ENCODE results near the gene PHACTR1.
A peak's percentile ranks its signal among the peaks of the same experiment; 100 is the strongest.

Gene PHACTR1

DNA sequence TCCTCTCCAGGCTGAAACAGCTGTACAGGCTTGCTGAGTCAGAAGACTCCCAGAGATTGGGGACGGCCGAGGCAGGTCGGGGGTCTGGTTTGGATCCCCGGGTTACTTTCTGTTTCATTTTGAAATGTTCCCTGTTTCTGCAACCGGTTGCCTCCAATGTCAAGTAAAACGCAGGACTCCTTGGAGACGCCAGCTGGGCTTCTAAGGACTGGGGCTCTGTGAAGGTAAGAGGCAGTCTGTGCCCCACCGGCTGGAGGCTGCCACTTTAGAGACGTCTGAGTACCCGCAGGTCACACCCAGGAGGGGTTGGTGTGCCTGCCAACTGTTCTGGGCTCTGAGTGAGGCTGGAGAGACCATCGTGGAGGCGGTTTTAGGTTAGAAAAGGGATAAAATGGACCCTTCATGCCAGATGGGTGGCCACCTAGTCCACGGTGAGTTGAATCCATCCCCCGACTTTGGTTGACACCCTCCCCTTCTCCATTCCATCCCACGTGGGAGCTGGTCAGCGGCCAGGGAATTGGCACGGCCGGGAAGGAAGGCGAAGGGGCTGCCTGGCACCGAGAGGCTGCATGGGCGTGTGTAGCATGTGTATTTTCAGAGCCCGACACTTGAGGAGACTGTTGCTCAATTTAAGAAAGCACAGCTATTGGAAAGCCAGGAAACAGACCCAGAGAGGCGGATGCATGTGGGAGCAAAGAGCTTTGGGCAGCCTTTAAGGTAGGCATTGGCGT lies 240.9 kb downstream of the PHACTR1 start:
- DNase-seq = peak; percentile 16

DNA sequence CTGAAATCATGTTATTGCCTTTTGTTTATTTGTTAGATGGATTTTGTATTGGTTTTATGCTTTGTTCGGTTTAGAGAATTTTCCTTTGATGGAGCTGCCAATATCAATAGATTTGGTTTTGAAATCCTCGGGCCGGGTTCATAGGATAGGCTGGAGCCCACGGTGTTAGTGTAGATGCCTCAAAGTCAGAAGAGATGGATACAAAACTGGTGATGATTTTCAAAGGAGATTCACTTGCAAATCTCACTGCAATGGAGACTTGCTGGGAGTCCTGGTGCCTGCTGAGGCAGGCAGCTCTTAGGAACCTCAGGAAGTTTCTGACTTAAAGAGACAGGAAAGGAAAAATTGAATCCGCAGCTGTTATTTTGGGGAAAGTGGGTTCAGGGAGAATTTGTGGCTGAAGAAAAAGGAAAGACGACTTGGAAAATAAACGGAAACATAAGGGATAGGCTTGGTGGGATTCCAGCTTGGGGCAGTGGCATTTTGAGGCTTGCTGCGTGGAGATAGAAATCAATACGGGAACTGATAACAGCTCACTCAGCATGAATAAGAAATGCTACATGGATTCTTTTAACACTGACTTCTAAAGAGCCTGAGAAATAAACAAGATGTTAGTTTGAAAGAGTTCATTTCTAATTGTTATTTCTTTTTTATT lies 241.6 kb downstream of the PHACTR1 start:
- DNase-seq = no peak

DNA sequence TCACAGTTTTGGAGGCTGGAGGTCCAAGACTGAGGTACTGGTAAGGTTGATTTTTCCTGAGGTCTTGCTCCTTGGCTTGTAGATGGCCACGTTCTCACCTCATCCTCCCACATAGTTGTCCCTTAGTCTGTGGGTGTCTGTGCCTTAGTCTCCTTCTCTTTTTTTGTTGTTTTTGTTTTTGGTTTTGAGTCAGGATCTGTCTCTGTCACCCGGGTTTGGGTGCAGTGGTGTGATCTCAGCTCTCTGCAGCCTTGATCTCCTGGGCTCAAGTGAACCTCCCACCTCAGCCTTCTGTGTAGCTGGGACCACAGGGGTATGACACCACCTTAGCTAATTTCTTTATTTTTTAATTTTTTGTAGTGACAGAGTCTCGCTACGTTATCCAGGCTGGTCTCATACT lies 245.2 kb downstream of the PHACTR1 start:
- DNase-seq = no peak

- DNase-seq = no peak
Measured at GRCh38 chr6:12962529-12962928, 246.0 kb downstream of the PHACTR1 start.

GRCh38 chr6:12962987-12963386 lies 246.4 kb downstream of the PHACTR1 start:
- no peak for DNase-seq

GRCh38 chr6:12963567-12963966 lies 247.0 kb downstream of the PHACTR1 start:
- DNase-seq = no peak

DNA sequence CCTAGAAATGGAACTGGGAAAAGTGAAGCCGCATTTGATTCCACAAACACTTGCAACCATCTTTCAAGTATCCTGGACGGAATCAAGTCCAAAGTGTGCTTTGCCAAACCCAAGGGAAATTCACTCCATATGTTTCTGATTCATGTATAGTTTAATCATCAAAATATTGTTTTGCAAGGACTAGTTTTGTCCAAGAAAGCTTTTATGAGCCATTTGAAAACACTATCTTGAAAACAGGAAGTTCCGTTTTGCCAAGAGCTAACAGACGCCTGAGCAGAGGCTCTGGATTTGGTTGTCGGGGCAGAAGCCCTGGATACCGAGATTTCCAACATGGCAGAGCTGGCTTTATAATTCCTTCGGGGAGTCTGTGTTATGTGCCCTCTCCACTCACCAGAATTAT lies 251.1 kb downstream of the PHACTR1 start:
- no peak for DNase-seq

- no peak for DNase-seq
Measured at GRCh38 chr6:12968290-12968689, 251.7 kb downstream of the PHACTR1 start.

GRCh38 chr6:12968839-12969558 lies 252.4 kb downstream of the PHACTR1 start:
- no peak for DNase-seq

DNA sequence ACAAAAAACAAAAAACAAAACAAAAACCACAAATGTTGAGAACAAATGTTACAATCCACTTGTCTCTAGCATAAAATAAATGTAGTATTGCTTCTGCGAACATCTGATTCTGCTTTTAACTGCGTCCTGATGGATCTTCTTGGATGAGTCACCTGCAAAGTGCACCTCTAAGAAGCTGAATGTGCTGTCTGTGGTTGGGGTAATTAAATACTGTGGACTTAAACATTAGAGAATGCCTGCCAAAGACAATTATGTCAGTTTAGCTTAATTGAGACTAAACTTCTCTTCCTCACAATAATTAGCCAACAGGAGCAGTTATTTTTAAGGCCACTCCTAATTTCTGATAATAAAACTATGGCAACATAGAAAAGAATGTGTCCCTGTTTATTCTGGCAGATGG lies 253.4 kb downstream of the PHACTR1 start:
- no peak for DNase-seq

- no peak for DNase-seq
Measured at GRCh38 chr6:12973386-12973785, 256.8 kb downstream of the PHACTR1 start.

GRCh38 chr6:12974551-12974950 lies 258.0 kb downstream of the PHACTR1 start:
- no peak for DNase-seq

DNA sequence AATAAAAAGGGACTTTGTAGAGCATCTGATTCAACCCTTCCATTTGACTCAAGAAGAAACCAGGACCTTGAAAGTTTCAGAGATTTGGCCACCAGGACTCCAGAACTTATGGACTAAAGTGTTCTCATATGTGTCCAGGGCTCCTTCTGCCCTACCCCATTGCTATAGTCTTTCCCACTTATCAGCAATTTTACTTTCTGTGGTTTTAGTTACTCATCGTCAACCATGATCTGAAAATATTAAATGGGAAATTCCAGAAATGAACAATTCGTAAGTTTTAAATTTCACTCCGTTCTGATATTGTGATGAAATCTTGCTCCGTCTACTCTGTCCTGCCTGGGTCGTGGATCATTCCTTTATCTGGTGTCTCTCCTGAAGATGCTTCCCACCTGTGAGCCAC lies 259.8 kb downstream of the PHACTR1 start:
- no peak for DNase-seq

DNA sequence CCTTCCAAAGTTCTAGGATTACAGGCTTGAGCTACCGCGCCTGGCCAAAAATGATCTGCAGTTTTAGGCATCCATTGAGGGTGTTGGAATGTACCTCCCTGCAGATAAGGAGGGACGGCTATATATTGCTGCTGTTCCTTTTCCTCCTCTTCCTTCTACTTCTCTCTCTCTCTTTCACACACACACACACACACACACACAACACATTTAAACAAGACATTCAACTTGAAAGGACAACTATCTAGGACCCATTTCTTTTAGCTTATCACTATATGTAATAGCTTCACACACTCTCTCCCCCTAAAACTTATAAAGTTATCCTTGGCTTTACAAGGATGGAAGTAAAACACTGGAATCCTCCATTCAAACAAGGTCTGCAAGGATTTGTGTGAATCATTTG lies 260.6 kb downstream of the PHACTR1 start:
- DNase-seq = no peak

DNA sequence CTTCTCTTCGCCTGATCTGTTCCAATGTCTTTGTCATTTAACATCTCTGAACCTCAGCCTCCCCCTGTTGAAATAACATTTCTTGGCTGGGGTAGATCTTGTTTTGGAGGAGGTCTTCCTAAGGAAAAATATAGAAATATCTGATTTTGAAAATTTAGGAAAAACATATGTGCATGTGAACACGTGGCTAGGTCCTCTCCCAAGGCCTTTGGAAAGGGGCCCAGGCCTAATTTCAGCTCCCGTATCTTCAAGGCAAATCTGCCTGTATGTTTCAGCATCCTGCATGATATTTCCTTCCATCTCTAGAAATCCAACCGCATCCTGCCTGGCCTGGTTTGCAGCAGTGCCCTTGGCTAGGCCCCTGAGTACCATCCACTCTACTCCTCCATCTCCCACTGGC lies 261.2 kb downstream of the PHACTR1 start:
- no peak for DNase-seq

- no peak for DNase-seq
Measured at GRCh38 chr6:12980741-12981140, 264.2 kb downstream of the PHACTR1 start.

DNA sequence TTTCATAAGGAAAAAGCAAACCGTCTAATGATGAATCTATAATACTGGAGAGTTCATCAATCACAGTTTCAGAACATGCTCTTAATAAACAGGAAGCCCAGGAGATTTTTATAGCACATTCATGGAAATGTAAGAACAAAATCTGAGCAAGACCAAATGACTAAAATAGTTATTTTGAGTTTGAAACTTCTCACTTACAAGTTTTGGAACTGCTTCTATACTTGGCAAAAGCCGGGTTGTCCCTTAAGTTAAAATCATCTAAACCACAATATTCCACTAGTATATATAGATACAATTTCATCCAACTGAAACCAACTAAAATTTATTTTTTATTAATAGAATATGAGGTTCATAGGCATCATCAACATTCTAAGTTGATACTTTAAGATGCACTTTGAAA lies 268.2 kb downstream of the PHACTR1 start:
- DNase-seq = no peak

DNA sequence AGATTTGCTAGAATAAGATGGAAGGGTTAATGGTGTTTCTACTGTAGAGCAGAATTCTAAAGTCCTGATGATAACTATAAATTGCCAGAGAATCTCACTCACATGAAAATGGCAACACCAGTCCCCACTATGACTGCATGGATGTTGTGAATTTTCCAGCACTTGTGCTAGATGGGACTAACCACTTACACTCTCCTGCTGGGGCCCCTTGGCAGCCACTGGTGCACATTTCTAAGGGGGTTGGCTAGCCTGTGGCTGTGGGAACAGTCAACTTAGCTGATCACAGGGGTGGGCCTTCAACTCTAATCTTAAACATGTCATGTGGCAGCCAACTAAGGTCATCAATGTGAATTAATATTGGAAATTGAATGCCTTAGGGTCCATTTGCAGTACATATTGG lies 271.2 kb downstream of the PHACTR1 start:
- DNase-seq = no peak

DNA sequence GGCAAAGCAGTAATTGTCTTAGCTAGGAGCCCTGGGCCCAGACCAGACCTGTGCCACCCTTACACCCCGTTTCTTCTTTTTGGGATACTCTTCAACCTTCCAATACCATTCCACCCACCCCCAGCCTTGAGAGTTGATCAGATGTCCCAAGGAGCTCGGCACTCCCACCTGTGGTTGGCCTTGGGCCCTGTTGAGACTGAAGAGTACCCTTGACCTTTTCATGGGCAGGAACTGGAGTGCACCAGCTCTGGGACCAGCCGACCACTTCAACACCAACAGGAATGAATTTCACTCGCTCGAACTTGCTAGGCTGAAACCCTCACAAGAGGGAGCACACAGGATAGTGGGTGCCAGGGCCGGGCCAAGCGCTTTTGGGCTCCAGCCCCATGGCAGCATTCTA lies 273.6 kb downstream of the PHACTR1 start:
- no peak for DNase-seq

- DNase-seq = no peak
Measured at GRCh38 chr6:12991435-12991834, 274.9 kb downstream of the PHACTR1 start.

DNA sequence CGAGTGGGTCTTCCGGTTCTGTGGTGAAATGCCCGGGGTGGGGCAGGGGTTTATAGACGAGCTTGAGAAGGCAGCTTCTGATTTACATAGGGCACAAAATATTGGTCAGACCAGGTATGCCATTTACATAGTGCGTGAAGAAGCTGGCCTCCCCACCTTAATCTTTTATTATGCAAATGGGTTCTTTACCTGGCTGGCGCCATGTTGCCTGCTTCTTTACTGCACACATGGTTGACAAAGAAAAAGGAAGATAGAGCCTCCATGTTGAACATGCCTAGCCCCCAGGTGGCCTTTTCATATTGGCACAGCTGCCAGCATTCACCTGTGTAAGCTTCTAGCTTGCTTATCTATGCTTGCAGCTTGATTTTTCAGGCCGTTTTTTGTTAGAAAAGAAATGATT lies 276.2 kb downstream of the PHACTR1 start:
- DNase-seq = no peak

DNA sequence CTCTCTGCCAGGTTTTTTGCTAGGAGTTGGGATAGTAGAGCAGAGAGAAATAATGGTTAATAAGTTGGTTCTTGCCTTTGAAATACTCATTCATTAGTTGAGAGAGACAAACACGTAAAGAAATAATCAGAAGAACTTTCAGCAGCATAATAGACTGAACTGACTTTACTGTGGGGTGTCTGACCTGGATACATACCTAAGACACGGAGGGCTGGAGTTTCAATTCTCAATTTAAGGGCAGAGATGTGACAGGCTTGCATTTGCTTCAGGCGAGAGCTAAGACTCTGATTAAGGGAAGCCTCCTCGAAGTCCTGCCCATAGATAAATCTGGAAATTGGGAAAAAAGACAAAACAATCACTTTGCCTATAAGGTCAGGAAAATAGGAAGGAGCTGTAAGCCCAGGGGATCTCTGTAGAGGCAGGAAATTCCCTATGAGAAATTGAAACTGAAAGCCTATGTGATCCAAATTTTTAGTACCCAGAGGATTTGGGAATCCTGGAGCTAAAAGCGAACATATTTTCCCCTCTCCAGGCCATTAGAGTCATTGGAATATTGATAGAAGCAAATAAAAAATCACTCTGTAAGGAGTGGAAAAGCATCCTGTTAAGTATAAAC lies 276.8 kb downstream of the PHACTR1 start:
- DNase-seq = no peak

DNA sequence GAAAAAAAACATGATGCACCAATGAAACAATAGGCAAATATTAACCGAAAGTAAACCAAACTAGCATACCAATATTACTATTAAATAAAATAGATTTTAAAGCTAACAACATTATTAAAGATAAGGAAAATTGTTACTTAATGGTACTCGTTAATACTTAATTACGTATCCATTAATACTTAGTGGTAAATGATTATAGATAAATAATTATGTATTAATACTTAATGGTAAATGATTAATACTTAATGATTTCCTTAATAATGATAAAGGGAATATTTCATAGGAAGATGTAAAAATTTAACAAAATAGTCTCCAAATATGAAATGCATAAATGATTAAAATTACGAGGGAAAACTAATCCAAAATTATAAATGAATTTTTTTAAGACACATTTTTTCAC lies 278.9 kb downstream of the PHACTR1 start:
- DNase-seq = no peak

DNA sequence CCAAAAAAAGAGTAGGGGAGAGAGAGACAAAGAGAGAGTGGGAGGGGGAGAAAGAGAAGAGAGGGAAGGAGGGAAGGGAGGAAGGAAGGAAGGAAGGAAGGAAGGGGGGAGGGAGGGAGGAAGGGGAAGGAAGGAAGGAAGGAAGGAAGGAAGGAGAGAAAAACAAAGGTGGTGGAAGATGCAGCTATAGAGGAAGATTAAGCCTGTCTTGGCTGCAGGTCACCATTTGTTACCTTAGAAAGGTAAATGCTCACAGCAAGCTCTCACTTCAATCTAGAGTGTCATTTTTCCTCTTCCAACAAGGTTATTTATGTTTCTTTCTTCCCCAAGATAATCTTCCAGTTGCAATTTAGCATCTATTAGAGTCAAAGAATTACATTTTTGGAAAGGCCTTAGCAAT lies 284.0 kb downstream of the PHACTR1 start:
- no peak for DNase-seq

Measured in stimulated activated CD4-positive, alpha-beta T cell treated with anti-CD3 and anti-CD28 coated beads, Interleukin-15, amount 100 ng/mL, for 24 hours (primary cell).